Right renal cortex interstitium (tissue), 3 donors: ENCODE results near the gene PFN2. TPM values are rescaled to one million over a fixed set of nuclear protein-coding genes. Genes with fewer than 3 reads are reported as not detected.
"Not testable (repeated sequence)": the region's sequence is repeated elsewhere in the genome, so short reads cannot be mapped to it uniquely, and the experiment has no call there.

Experiments used
- DNase-seq, 3 donors: peaks; one replicate each; pipeline ENCODE4 v3.0.0-alpha.2; 2013; ENCODE audit warnings: low read depth in 3 of 3, low spot score in 2 of 3
- polyA plus RNA-seq, 3 donors: library from polyadenylated mRNA; unstranded; fragments of 120-200 nt; gene quantifications; one replicate each; pipeline ENCODE4 v1.2.1, GENCODE V29; 2013; ENCODE audit not compliant: insufficient read length in 3 of 3

The PFN2 gene
- polyA plus RNA-seq, 3 donors, result 454 to 531 (median 490) TPM

DNA sequence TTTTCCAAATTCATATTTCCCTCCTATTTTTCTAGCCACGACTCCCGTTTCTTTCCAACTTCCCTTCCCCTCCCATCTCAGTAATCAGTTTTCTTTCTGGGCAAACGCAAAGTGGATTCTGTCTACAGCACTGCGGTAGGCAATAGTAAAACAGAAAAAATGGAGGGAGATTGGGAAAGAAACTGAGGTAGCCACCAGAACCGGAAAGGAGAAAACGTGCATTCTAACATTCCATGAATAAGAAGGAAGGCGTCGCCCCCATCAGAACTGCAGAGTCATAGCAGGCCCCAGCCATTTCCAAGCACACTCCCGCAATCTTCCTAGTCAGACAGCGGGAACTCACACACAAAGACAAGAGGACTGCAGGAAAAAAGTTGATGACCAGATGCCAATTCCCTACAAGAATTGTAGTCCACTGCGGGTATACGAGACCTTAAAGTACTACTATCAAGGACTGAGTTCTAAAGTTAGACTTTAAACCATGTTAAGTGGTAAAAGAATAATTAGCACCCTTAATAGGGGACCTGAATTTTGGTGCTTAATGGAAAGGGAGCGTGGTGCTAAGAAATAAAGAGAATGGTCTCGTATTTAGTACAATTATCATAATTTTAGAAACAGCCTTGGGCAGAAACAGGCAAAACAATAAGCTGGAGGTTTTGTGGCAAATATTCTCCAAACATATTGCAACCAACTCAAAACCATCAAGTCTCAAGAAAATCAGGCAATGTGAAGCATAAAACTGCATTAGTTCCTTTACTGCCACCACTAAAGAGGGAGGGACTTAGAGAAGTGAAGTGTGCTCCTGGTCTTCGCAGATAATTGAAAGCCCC, 1.4 kb downstream of the PFN2 start:
- DNase-seq, result peak in 2 of 3 donors; percentile 43 to 55

DNA sequence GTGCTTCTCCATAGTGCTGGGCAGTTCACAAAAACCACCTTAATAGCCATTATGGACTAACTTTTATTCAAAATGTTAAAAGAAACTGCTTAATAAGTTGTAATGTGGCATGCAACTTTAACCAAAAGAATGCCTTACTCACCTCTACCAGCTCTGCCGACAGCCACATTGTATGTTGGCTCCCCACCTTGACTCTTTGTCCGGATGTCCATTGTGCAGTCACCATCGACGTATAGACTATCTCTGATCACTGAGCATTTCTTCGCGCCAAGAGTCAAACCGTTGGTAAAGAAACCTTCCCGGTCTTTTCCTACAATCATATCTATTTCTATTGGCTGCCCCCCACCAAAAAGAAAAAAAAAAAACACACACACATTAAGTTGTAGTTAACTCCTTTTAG, 2.5 kb downstream of the PFN2 start:
- no peak for DNase-seq

DNA sequence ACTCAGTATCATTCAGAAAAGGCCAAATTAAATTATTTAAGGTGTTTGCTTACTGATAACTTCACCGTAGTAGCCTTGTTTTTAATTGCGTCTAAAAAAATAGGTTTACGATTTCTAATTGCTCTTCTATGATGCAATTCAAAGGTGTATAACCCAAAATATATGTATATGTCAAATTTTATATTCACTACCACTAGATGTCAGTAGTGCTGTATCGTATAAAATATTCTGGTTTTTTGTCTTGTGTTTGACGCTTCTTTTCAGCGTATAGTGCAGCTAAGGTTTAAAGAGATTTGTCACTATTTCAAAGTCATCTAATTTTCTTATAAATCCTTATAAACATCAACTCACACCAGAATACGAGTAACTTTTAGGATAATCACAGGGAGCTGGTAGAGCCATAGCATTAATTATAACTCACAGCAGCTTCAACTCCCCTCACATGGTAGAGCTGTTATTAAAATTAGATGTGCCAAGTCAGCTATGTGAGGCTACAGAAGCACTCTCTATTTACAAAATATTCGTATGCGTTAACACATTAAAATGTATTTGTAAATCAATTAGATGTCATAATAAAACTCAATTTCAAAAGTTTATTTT, 3.5 kb downstream of the PFN2 start:
- DNase-seq, result peak in 2 of 3 donors; percentile 47 to 61

DNA sequence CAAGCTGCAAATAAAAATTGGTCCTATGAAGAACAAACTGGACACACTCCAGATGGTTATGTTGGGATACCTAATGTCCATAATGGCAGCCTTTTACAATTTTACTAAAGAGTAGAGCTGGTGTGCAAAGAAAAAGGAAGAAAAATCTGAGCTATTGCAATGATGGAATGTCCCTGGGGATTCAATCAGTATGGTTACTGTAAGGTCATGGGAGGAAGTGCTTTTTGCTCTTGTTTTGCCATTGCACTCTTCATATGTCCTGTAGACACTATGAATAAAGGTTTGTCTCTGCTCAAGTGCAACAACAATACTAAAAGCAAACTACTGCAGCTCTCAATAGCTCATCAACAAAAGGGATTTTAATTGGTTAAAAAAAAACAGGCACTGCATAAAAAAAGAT, 5.4 kb downstream of the PFN2 start:
- no peak for DNase-seq

DNA sequence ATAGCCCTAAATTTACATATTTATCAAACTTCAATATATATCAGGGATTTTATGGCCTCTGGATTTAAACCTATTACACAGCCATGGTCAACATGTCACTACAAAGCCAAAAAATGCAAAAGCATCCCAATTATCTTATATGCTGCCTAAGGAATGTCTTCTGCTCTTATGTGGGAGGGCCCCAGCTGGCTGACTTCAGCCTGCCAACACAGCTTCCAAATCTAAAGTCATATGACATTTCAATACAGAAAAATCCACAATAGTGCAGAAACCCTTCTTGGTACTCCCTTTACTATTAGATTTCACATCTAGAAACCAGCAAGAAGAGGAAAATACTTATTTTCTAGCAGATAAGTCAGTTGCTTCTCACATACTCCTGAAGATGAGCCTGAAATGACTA, 6.4 kb downstream of the PFN2 start:
- no peak for DNase-seq

DNA sequence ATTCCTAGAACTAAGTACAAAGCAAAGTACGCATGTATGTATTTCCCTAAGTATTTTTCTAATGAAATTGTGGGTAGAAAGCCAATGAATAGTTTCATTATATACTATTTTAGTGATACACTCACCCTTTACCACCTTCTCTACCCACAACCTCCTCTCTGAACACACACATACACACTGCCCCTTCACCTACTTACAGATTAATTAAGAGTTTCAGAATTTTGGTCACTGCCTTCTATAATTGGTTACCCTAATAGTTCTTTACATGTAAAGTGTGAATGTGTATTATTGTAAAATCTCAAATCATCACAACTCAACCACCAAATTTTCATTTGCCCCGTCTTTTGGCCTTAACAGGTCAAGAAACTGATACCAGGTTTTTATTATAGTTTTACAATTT, 7.2 kb downstream of the PFN2 start:
- no peak for DNase-seq

DNA sequence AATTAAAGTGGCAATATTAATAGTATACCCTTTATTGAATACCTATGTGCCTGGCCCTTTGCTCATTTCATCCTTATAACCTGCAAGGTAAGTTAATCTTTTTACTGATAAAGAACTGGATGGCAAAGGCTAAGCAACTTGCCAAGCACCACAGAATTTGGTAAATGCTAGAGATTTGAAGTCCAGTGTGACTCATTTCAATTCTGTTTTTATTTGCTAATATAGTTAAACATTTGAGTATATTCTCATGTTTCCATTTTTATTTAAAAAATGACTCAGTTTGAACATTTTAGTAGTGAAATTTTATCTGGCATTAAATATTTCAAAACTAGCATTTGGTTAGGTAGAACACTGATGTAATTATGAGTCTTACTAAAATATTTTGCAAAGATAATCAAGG, 11.3 kb downstream of the PFN2 start:
- no peak for DNase-seq

DNA sequence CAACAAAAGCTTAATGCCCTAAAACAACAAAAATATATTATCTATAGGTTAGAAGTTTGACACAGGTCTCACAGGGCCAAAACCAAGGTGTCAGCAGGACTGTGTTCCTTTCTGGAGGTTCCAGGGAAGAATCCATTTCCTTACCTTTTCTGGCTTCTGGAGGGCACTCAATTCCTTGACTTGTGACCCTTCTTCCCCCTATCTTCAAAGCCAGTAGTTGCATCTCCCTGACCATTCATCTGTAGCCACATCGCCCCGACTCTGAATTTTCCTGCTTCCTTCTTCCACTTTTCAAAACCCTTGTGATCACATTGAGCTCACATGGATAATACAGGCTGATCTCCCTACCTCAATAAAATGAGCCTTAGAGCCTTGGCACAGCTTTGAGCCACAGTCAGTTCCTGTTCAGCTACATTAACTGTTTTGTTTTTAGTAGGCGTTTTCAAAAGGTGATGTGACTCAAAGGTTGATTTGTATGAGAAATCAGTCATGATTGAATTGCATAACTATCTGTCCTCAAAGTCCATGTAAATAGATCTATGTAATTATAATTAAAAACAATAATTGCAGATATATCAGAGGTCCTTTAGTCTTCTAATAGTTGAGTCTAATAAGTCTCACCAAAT, 12.4 kb downstream of the PFN2 start:
- no peak for DNase-seq

DNA sequence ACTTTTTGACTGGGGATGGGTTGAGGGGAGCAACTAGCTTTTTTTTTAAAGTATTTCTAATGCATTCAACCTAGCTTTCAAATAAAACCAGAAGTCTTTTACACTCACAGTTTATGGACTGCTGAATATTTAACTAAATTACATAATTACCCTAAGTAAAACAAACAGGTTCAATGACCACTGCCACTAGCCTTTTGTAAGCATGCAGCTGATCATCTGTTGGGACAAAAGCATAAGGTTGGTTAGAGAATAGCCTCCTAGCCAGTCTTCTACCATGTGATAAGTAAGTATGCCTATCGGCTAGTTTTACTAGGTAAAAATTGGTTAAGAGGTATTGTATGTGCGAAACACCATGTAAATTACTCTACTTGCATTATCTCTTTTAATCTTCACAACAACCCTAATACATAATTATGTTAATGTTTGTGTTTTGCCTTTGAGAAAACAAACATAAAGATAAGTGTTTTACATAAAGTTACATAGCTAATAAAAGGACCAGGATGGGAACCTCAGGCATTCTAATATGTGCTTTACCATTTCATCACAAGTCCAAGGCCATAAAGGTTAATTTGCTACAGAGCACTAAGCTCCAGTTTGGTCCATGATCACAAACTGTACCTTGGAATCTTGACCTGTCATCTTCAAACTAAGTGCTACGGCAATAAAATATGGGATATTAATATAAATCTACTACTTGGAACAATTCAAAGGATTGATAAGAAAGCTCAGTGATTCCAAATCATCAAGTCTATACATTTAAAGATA, 13.2 kb downstream of the PFN2 start:
- no peak for DNase-seq

DNA sequence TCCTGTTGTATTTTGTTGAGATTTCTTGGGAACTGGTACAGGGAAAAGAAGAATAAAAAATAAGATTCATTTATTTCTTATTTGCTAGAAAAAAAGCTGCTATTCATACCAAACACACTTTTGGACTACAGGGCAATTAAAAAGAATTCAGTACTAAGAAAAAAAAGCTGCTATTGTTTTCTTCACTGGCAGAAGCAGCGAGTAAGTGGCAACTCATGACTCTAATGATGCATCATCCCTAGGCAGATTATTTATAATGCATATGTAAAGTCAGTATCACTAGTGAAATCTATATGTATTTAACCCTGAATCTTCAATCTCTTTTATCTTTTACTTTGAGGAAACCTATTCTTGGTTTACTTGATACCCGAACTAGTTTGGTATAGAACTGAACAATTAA, 15.2 kb downstream of the PFN2 start:
- DNase-seq, result no peak

DNA sequence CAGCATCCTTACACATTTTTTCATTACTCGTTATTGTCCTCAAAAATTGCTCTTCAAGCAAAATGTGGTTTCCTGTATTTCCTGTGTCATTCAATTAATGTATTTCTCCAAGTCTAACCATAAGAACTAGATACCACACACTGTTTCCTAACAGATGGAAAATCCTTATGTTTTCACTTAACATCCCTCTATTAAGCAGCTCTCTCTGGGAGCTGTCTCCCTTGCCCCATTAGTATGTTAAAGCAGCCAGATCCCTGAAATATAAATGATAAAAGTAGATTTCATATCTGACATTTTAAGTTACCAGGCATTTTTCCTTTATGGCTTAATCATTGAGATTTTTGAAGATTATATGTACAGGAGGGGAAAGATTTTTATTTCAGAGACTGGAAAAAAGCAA, 15.9 kb downstream of the PFN2 start:
- DNase-seq, result no peak

DNA sequence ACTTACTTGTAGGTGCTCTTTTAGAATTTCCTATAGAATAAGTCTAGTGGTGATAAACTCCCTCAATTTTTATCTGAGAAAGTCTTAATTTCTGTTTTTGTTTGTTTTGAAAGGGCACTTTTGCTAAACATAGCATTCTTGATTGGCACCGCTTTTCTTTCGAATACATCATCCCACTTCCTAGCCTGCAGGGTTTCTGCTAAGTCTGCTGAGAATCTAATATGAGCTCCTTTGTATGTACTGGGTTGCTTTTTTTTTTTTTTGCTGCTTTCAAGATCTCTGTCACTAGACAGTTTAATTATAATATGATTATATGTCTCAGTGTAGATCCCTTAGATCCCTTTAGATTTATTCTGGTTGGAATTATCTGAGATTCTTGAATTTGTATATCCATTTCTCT, 21.5 kb downstream of the PFN2 start:
- no peak for DNase-seq

DNA sequence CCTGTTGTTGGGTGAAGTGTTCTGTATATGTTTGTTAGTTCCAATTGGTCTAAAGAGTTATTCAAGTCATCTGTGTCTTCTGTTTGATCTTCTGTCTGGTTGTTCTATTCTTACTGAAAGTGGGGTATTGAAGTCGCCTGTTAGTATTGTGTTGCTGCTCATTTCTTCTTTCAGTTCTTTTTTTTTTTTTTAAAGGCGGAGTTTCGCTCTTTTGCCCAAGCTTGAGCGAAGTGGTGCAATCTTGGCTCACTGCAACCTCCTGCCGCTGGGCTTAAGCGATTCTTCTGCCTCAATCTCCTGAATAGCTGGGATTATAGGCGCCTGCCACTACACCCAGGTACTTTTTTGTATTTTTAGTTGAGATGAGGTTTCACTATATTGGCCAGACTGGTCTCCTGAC, 23.5 kb downstream of the PFN2 start:
- DNase-seq, result no peak

DNA sequence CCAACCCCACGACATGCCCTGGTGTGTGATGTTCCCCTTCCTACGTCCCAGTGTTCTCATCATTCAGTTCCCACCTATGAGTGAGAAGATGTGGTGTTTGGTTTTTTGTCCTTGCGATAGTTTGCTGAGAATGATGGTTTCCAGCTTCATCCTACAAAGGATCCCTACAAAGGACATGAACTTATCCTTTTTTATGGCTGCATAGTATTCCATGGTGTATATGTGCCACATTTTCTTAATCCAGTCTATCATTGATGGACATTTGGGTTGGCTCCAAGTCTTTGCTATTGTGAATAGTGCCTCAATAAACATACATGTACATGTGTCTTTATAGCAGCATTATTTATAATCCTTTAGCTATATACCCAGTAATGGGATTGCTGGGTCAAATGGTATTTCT, 26.7 kb downstream of the PFN2 start:
- not testable (repeated sequence) for DNase-seq

DNA sequence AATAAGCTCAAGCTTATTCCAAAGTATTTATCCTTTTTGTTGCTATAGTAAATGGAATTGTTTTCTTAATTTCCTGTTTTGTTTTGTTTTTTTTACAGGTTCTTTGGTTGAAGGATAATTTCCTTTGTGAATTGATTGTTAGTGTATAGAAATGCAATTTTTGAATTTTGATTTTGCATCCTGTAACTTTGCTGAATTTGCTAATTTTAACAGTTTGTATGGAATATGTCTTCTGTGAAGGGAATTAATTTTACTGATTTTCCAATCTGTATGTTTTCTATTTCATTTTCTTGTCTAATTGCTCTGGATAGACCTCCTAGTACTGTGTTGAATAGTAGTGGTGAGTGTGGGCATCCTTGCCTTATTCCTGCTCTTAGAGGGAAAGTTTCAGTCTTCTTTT, 28.3 kb downstream of the PFN2 start:
- DNase-seq, result no peak

DNA sequence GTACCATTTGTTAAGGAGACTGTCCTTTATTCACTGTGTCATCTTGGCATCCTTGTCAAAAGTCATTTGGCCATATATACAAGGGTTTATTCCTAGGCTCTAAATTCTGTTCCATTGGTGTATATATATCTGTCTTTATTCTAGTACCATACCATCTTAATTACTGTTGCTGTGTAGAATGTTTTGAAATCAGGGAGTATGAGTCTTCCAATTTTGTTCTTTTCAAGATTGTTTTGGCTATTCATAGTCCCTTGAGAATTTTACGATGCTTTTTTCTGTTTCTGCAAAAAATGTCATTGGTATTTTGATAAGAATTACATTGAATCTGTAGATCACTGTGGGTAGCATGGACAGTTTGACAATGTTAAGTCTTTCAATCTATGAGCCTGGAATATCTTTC, 28.7 kb downstream of the PFN2 start:
- DNase-seq, result no peak

DNA sequence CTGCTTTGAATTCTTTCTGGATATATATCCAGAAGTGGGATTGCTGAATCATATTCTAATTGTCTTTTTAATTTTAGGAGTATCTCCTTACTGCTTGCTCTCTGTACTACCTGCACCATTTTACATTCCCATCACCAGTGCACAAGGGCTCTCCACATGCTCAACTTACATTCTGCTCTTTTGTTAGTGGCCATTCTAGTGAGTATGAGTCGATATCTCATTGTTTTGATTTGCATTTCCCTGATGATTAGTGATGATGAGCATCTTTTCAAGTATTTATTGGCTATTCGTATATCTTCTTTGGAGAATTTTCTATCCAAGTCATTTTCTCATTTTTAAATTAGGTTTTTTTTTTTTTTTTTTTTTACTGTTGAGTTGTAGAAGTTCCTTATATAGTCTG, 29.5 kb downstream of the PFN2 start:
- no peak for DNase-seq

DNA sequence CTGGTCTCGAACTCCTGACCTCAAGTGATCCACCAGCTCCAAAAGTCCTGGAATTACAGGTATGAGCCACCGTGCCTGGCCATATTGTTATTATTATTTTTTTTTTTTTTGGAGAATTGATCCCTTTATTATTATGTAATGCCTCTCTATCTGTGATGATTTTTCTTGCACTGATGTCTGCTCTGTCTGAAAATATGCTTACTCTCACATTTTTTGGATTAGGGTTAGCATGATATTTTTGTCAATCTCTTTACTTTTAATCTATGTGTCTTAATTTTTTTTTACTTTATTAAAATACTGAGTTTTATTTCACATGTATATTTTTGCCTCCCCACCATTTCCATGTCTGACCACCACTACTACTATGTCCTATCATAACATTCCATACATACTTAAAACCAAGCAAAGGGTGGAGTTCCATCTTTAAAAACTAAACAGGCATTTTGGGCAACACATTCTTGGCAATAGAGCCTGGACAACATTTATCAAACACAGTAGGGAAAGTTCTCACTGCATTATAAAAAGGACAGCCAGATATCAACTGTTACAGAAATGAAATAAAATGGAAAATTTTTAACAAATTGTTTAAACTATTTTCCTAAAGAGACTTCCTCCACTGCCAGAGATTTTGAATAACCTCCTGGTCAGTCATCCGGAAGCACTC, 32.2 kb downstream of the PFN2 start:
- not testable (repeated sequence) for DNase-seq

DNA sequence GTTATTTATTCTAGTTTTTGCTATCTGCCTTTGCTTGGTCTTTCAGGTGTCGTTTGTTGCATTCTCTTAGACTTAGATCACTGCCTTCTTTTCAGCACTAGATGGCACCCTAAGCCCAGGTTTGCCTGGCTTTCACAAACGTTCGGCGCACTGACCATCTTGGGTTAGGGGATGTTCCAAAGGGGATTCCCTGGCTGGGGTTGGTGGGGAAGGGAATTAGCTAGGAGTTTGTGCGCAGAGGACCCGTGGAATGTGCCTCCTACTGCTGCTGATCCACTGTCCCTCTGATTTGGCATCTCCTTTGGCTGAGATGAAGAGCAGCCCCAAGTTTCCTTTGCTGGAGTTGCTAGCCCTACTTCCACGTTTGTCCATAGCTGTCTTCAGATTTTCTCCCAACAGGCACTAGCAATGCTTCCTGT, 33.9 kb downstream of the PFN2 start:
- peak; percentile 10 to 36 (median 13) for DNase-seq

DNA sequence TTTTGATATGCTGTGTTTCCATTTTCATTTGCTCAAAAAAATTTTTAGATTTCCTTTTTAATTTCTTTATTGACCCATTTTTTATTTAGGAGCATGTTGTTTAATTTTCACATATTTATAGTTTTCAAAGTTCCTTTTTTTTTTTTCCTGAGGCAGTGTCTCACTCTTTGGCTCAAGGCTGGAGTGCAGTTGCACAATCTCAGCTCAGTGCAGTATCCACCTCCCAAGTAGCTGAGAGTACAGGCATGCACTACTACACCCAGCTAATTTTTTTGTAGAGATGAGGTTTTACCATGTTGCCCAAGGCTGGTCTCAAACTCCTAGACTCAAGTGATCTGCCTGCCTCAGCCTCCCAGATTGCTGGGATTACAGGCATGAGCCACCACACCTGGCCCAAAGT, 36.2 kb downstream of the PFN2 start:
- DNase-seq, result no peak

DNA sequence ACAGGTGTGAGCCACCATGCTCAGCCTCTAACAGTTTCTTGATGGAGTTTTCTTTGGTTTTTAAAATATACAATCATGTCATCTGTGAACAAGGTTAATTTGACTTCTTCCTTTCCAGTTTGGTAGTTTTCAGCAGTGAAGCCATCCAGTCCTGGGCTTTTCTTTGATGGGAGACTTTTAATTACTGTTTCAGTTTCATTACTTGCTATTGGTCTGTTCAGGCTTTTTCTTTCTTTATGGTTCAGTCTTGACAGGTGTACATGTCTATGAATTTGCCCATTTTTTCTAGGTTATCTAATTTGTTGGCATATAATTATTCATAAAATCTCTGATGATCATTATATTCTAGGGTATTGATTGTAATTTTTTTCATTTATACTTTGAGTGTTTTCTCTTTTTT, 36.8 kb downstream of the PFN2 start:
- DNase-seq, result no peak
